ENCODE measurements around the gene KIR3DL3. TPM values are rescaled to one million over a fixed set of nuclear protein-coding genes. Genes with fewer than 3 reads are reported as not detected.
"Not testable (repeated sequence)": the region's sequence is repeated elsewhere in the genome, so short reads cannot be mapped to it uniquely, and the experiment has no call there.

KIR3DL3 gene
- total RNA-seq: not detected in 2 replicates

GRCh38 chr19:54724142-54724541 lies at the start of gene KIR3DL3:
TSS of gene KIR3DL3 (plus strand) at chr19:54724442. CDS start at chr19:54724497, 55 bp downstream.
- TF ChIP-seq CTCF (IDR thresholded peaks at IDR 0.05; ENCODE audit: insufficient read depth, low read depth, low read length): no peak
- no peak within 1 kb of the TSS for H3K4me3 ChIP-seq (ENCODE audit: low read depth, low read length)
- no peak for DNase-seq (ENCODE audit: low read depth)

DNA sequence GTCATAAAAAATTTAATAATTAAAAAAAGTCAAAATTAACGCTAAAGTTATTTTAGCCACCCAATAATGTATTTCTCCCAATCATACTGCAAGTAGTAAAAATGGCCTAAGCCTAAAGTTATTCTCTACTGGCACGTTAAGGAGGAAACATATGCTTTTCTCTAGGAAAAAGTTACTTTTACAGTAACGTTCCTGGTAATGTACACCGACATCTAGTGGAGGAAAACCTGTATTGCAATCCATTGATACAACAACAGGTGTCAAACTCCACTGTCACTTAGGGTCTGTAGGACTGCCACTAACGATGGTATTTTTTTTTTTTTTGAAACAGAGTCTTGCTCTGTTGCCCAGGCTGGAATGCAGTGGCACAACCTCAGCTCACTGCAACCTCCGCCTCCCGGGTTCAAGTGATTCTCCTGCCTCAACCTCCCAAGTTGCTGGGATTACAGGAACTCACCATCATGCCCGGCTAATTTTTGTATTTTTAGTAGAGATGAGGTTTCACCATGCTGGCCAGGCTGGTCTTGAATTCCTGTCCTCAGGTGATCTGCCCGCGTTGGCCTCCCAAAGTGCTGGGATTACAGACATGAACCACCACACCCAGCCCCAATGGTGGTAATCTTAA lies 47.9 kb upstream of the KIR3DL3 start:
- not testable (repeated sequence) for H3K4me3 ChIP-seq (ENCODE audit: low read depth, low read length)
- TF ChIP-seq CTCF (IDR thresholded peaks at IDR 0.05; ENCODE audit: insufficient read depth, low read depth, low read length): peak; percentile 84
- DNase-seq (ENCODE audit: low read depth): peak; percentile 22

GRCh38 chr19:54677217-54677616 lies 47.0 kb upstream of the KIR3DL3 start:
- TF ChIP-seq CTCF (IDR thresholded peaks at IDR 0.05; ENCODE audit: insufficient read depth, low read depth, low read length): no peak
- DNase-seq (ENCODE audit: low read depth): no peak

GRCh38 chr19:54681596-54681995 lies 42.6 kb upstream of the KIR3DL3 start:
- not testable (repeated sequence) for H3K4me3 ChIP-seq (ENCODE audit: low read depth, low read length); DNase-seq (ENCODE audit: low read depth)

More at GRCh38 chr19:54677217-54677616, 47.0 kb upstream of the KIR3DL3 start:
- no peak overlapping the region for H3K4me3 ChIP-seq (ENCODE audit: low read depth, low read length)

GRCh38 chr19:54682306-54682856 lies 41.9 kb upstream of the KIR3DL3 start:
- no peak overlapping the region for H3K4me3 ChIP-seq (ENCODE audit: low read depth, low read length)
- TF ChIP-seq CTCF (IDR thresholded peaks at IDR 0.05; ENCODE audit: insufficient read depth, low read depth, low read length): no peak
- no peak for DNase-seq (ENCODE audit: low read depth)

GRCh38 chr19:54684527-54684926 lies 39.7 kb upstream of the KIR3DL3 start:
- no peak for TF ChIP-seq CTCF (IDR thresholded peaks at IDR 0.05; ENCODE audit: insufficient read depth, low read depth, low read length)
- peak; percentile 3 for DNase-seq (ENCODE audit: low read depth)
- no peak overlapping the region for H3K4me3 ChIP-seq (ENCODE audit: low read depth, low read length)

GRCh38 chr19:54691582-54692297 lies 32.5 kb upstream of the KIR3DL3 start:
- H3K4me3 ChIP-seq (ENCODE audit: low read depth, low read length): no peak overlapping the region
- no peak for DNase-seq (ENCODE audit: low read depth)
- no peak for TF ChIP-seq CTCF (IDR thresholded peaks at IDR 0.05; ENCODE audit: insufficient read depth, low read depth, low read length)
